ENCODE data around the gene IRF2BP2. TPM values are rescaled to one million over a fixed set of nuclear protein-coding genes. Genes with fewer than 3 reads are reported as not detected.
"Not testable (repeated sequence)": the region's sequence is repeated elsewhere in the genome, so short reads cannot be mapped to it uniquely, and the experiment has no call there.

The IRF2BP2 gene
- total RNA-seq, 2 donors from 2014 or later: 463 to 482 TPM

DNA sequence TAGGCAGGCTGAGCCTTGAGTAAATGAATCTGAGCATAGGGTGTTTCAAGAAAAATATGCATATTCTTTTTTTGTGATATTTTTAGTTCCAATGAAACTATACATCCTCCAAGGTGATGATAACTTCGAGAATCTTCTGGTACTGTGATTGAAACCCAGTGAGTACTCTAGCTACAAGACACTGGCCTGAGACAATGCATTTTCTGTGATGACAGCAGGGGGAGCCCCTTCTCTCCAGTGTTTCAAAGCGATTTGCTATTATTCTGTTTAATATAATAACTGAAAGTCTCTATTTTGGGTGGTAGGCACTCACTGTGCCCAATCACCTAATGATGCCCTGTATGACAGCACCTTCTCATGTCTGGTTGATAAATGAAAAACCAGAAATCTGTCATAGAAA, 12.1 kb downstream of the IRF2BP2 start:
- ATAC-seq (no peak), DNase-seq (peak; percentile 23 to 41 (median 29))
- no peaks in the 10 kb centered on the region for H3K9me3 ChIP-seq (ENCODE audit: control insufficient read depth, low read length, poor library complexity, severe bottlenecking)
- H3K4me3 Mint-ChIP-seq: no peak overlapping the region
- H3K27me3 Mint-ChIP-seq: no peaks in the 10 kb centered on the region
- no peaks in the 10 kb centered on the region for H3K36me3 Mint-ChIP-seq (ENCODE audit: low read depth)
- H3K27ac Mint-ChIP-seq: peak overlapping the region; percentile 96
- peaks cover 29% of the 10 kb centered on the region for H3K4me1 Mint-ChIP-seq

DNA sequence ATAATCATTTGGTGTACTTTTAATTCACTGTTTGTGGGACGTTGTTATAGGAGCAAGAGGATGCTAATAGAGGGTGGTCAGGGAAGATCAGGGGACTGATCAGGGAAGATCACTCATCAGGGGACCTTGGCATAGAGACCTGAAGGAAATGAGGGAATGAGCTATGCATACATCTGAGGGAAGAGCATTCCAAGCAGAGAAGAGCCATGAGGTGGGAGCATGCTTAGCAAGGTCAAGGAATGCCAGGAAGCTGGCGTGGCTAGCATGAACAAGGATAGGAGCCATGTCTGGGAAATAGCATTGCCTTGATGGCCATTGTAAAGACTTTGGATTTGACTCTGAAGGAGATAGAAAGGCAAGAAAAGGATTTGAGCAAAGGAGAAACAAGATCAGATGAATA, 14.1 kb downstream of the IRF2BP2 start:
- H3K36me3 Mint-ChIP-seq (ENCODE audit: low read depth): no peaks in the 10 kb centered on the region
- no peak for DNase-seq
- no peaks in the 10 kb centered on the region for H3K9me3 ChIP-seq (ENCODE audit: control insufficient read depth, low read length, poor library complexity, severe bottlenecking)
- no peak overlapping the region for H3K4me3 Mint-ChIP-seq
- no peaks in the 10 kb centered on the region for H3K27me3 Mint-ChIP-seq
- peak overlapping the region; percentile 81 for H3K27ac Mint-ChIP-seq
- H3K4me1 Mint-ChIP-seq: peaks cover 12% of the 10 kb centered on the region
- no peak for ATAC-seq

DNA sequence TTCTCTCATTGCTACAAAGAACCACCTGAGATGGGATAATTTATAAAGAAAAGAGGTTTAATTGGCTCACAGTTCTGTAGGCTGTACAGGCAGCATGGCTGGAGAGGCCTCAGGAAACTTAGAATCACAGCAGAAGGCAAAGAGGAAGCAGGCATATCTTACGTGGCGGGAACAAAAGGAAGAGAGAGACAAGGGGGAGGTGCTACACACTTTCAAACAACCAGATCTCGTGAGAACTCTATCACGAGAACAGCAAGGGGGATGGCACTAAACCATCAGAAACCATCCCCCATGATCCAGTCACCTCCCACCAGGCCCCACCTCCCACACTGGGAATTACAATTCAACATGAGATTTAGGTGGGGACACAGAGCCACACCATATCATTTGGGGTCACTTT, 15.4 kb downstream of the IRF2BP2 start:
- not testable (repeated sequence) for H3K9me3 ChIP-seq (ENCODE audit: control insufficient read depth, low read length, poor library complexity, severe bottlenecking); ATAC-seq; DNase-seq; H3K27ac Mint-ChIP-seq; H3K4me3 Mint-ChIP-seq; H3K27me3 Mint-ChIP-seq; H3K36me3 Mint-ChIP-seq (ENCODE audit: low read depth); H3K4me1 Mint-ChIP-seq

DNA sequence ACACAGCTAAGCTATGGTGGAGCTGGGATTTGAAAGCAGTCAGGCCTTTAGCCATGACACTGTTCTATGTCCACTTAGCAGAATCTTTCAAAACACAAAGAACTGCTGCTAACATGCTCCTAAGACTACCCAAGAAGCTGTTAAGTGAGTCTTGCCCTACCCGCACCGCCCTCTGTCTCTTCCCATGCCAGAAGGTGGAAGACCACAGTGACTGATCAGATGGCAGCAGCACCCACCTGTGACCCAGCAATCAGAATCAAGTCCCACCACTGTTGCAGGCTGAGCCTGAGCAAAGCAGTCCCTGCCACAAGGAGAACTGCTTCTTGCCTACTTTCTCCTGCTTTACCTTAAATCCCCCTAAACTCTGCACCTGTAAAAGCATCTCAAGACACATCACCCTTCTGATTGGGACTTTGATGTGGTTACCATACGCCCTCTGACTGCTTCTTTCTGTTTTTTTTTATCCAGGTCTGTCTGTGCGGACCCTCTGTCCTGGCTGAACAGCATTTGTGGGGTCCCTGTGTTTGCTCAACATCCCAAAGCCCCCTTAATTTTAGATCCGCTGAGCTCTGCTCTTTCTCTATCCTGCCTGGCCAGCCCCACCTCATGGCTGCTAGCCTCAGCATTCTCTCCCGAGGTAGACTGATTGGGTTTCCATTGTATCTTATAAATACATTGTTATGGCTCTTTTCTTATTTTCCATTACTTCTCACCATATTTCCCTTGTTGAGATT, 16.0 kb downstream of the IRF2BP2 start:
- ATAC-seq (no peak), DNase-seq (no peak)
- no peaks in the 10 kb centered on the region for H3K36me3 Mint-ChIP-seq (ENCODE audit: low read depth)
- peaks cover 8% of the 10 kb centered on the region for H3K27me3 Mint-ChIP-seq
- H3K4me3 Mint-ChIP-seq: no peak overlapping the region
- no peak overlapping the region for H3K27ac Mint-ChIP-seq
- H3K9me3 ChIP-seq (ENCODE audit: control insufficient read depth, low read length, poor library complexity, severe bottlenecking): no peaks in the 10 kb centered on the region
- H3K4me1 Mint-ChIP-seq: peaks cover 4% of the 10 kb centered on the region

DNA sequence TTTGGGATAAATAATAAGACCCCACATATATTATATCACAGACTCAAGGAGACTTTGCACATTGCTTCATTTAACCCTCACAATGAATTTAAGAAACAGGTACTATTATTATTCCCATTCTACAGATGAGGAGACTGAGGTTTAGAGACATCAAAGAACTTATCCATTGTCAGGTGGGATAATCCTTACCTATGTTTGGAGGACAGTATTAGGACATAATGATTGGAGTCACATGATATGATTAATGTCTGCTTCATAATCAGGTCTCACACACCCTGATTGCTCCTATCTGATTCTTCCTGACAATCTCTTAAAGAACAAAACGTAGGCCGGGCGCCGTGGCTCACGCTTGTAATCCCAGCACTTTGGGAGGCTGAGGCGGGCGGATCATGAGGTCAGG, 16.9 kb downstream of the IRF2BP2 start:
- Mint-ChIP-seq H3K4me3 (no peak overlapping the region), H3K4me1 (peaks cover 2% of the 10 kb centered on the region), H3K27me3 (peaks cover 9% of the 10 kb centered on the region), H3K27ac (no peak overlapping the region), H3K36me3 (ENCODE audit: low read depth) (no peaks in the 10 kb centered on the region)
- ATAC-seq: no peak
- no peak for DNase-seq
- H3K9me3 ChIP-seq (ENCODE audit: control insufficient read depth, low read length, poor library complexity, severe bottlenecking): no peaks in the 10 kb centered on the region

DNA sequence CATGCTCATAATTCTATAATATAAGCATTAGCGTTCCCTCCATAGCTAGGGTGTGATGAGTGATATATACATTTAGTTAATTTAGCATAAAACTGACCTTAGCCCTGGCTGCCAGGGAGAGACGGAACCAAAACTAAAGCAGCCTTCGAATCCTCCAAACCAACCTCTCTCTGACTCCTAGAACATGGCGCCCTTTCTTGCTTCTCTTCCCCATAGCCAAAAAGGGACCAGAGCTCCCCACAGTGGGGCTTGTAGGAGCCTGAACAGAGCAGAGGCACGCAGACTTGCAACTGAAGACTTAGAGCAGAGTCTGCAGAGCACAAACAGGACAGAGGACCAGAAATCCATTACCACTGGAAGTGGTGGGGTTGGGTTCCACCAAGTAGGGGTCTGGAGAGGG, 17.7 kb downstream of the IRF2BP2 start:
- DNase-seq (no peak), ATAC-seq (no peak)
- Mint-ChIP-seq H3K36me3 (ENCODE audit: low read depth) (no peaks in the 10 kb centered on the region), H3K27me3 (peaks cover 15% of the 10 kb centered on the region), H3K27ac (no peak overlapping the region), H3K4me3 (no peak overlapping the region), H3K4me1 (peaks cover 4% of the 10 kb centered on the region)
- H3K9me3 ChIP-seq (ENCODE audit: control insufficient read depth, low read length, poor library complexity, severe bottlenecking): no peaks in the 10 kb centered on the region

DNA sequence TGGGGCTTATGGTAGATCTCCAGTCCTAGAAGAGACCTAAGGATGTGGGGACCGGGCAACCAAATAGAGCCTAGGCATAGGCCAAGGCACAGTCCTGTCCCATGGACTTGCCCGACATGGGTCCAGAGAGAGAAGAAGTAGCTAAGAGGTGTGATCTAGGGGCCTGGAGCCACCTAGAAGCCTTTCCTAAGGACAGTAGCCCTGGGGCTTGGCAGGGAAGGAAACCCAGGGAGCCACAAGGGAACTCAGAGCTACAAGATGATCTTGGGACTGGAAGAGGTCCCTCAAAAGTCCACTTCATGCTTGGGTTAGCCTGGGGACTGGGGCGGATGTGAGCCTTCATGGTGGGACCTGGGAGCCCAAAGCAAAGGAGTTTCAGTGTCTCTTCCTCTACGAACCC, 18.8 kb downstream of the IRF2BP2 start:
- Mint-ChIP-seq H3K27me3 (peaks cover 26% of the 10 kb centered on the region), H3K27ac (no peak overlapping the region), H3K4me3 (no peak overlapping the region), H3K4me1 (peaks cover 4% of the 10 kb centered on the region), H3K36me3 (ENCODE audit: low read depth) (peaks cover 4% of the 10 kb centered on the region)
- DNase-seq (no peak), ATAC-seq (no peak)
- H3K9me3 ChIP-seq (ENCODE audit: control insufficient read depth, low read length, poor library complexity, severe bottlenecking): no peaks in the 10 kb centered on the region

DNA sequence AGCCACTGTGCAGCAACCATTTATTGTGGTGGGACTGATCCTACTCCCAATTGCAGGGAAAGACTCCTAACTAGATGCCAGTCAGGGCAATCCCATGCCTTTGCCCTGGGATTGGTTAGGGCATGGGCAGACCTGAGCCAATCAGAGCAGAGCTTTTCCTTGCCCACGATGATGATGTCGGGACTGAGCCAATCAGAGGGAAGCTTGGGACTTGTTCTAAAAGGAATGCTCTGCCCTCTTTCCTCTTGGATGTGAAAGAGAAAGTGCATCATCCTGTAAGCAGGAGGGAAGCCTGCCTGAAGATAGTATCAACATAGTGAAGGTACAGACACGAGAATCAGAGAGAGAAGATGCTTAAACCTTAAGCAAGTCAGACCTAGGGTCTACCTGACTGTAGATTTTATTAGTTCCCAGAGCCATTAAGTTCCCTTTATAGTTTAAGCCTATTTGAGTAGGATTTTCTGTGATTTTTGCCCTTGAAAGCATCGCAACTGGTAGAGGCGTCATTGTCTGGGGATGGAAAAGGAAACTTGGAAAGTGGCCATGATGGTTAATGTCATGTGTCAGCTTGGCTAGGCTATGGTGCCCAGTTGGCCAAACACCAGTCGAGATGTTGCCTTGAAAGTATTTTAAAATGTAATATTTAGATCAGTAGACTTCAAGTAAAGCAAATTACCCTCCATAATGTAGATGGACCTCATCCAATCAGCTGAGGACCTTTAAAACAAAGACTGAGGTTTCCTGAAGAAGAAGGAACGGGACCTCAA, 19.9 kb downstream of the IRF2BP2 start:
- Mint-ChIP-seq H3K36me3 (ENCODE audit: low read depth) (peaks cover 4% of the 10 kb centered on the region), H3K27me3 (peaks cover 34% of the 10 kb centered on the region), H3K4me1 (peaks cover 4% of the 10 kb centered on the region), H3K27ac (no peak overlapping the region), H3K4me3 (no peak overlapping the region)
- no peak for DNase-seq
- ATAC-seq: no peak
- no peaks in the 10 kb centered on the region for H3K9me3 ChIP-seq (ENCODE audit: control insufficient read depth, low read length, poor library complexity, severe bottlenecking)

DNA sequence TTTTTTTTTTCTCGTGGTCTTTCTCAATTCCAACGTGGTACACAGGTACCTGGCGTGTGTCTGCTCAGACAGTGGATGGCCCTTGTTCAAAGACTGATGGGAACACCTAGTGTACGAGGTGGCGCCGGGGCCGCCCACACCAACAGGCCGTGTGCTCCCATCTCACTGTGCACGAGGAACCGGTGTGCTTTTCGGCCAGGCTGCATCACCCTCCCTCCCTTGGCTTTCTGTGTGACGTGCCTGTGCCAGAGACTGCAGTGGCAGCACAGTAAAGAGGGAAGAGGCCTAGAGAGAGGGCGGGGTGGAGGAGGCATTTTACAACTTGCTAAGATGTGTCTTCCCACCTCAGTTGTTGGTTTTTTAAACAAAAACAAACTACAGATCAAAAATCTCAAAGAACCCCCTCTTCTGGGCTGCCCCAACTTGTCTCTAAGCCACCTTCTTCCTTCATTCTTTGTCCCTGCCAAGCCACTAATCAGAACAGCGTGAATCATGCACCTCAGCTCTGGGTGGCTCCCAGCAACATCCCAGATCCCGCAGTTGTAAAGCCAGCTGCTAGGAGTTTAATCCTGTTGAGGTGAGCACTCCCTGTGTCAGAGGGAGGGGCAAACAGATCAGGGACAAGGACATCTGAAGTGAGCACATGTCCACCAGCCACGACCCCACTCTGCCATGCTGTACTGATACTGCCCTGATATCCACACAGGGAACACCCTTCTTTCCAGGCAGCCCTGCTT, 20.7 kb downstream of the IRF2BP2 start:
- Mint-ChIP-seq H3K36me3 (ENCODE audit: low read depth) (peaks cover 4% of the 10 kb centered on the region), H3K4me3 (no peak overlapping the region), H3K27ac (no peak overlapping the region), H3K4me1 (peaks cover 4% of the 10 kb centered on the region), H3K27me3 (peaks cover 34% of the 10 kb centered on the region)
- no peaks in the 10 kb centered on the region for H3K9me3 ChIP-seq (ENCODE audit: control insufficient read depth, low read length, poor library complexity, severe bottlenecking)
- DNase-seq (no peak), ATAC-seq (no peak)

DNA sequence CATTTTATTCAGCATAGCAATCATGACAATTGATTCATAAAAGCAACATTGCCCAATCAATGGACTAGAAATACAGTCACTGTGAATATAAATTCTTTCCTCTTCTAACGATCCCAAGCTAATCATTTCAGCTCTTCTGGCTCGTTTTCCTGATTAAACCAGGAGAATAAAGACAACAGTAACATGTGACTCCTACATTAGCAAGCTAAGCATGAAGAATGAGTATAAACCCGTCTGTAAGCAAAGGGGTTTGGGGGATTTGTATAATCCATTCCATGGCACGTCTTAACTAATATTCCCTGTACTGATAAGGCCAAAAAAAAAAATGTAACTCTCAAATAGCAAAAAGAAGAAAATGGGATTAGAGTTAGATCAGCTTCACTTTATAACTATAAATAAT, 21.6 kb downstream of the IRF2BP2 start:
- peaks cover 4% of the 10 kb centered on the region for H3K36me3 Mint-ChIP-seq (ENCODE audit: low read depth)
- no peak overlapping the region for H3K27ac Mint-ChIP-seq

DNA sequence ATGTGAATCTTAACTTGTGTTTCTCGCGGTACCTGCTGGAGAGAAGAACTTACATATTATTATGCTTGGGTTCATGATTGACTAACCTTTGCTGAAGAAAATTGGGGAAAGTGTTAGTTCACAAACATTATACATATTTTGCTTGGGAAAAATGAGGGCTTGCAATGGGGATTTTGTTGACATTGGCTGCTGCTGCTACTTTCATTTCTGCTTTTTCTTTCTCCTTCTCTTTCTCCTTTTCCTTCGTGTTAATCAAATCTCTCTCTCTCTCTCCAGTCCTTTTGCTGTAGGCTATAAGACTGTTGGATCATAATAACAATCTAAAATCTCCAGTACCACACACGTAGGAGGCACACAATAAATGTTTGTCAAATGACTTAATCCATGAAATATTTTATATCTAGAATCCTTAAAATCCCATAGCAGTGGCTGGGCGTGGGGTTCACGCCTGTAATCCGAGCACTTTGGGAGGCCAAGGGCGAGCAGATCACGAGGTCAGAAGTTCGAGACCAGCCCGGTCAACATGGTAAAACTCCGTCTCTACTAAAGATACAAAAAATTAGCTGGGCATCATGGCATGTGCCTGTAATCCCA, 23.0 kb downstream of the IRF2BP2 start:
- H3K27ac Mint-ChIP-seq: no peak overlapping the region
- DNase-seq (no peak), ATAC-seq (no peak)
- peaks cover 34% of the 10 kb centered on the region for H3K27me3 Mint-ChIP-seq
- H3K36me3 Mint-ChIP-seq (ENCODE audit: low read depth): peaks cover 4% of the 10 kb centered on the region
- no peaks in the 10 kb centered on the region for H3K9me3 ChIP-seq (ENCODE audit: control insufficient read depth, low read length, poor library complexity, severe bottlenecking)
- H3K4me1 Mint-ChIP-seq: peaks cover 2% of the 10 kb centered on the region
- no peak overlapping the region for H3K4me3 Mint-ChIP-seq

More for the DNA sequence above, 21.6 kb downstream of the IRF2BP2 start:
- ATAC-seq (no peak), DNase-seq (no peak)
- H3K4me3 Mint-ChIP-seq: no peak overlapping the region
- H3K4me1 Mint-ChIP-seq: peaks cover 2% of the 10 kb centered on the region
- peaks cover 34% of the 10 kb centered on the region for H3K27me3 Mint-ChIP-seq
- H3K9me3 ChIP-seq (ENCODE audit: control insufficient read depth, low read length, poor library complexity, severe bottlenecking): no peaks in the 10 kb centered on the region

DNA sequence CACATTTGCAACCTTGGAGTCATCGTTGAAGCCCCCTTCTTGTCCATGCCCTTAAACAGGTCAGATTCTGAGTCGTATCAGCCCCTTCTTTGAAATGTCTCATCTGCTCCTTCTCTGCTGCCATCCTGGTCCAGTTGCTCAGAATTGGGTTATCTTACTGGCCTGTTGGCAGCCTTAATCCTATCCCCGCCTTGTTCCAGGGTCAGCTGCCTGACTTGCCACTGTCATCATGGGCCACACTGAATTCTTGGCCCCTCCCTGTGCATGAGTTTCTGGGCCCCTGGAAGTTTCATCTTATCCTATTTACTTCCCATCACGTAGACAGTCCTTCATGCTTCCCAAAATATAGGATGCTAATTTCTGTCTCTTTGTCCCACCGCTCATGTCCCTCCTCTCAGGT, 23.7 kb downstream of the IRF2BP2 start:
- no peaks in the 10 kb centered on the region for H3K9me3 ChIP-seq (ENCODE audit: control insufficient read depth, low read length, poor library complexity, severe bottlenecking)
- Mint-ChIP-seq H3K4me1 (peaks cover 2% of the 10 kb centered on the region), H3K4me3 (no peak overlapping the region), H3K27me3 (peaks cover 34% of the 10 kb centered on the region), H3K36me3 (ENCODE audit: low read depth) (peaks cover 4% of the 10 kb centered on the region), H3K27ac (no peak overlapping the region)
- DNase-seq: no peak
- no peak for ATAC-seq

Data from T-helper 17 cell (primary cell).